ENCODE measurements around the gene DENND6B. TPM values are rescaled to one million over a fixed set of nuclear protein-coding genes. Genes with fewer than 3 reads are reported as not detected.

DENND6B gene
- total RNA-seq, 1 experiment from 2014 or later, result 14.3 TPM

GRCh38 chr22:50259302-50259701, 67.5 kb downstream of the DENND6B start:
- Histone ChIP-seq H3K36me3 (ENCODE audit: low read depth) (0 out of 2 replicates have a peak, but pooled peaks cover 3% of the 10 kb centered on the region), H3F3A (ENCODE audit: insufficient read depth, low read depth) (peaks cover 27% of the 10 kb centered on the region), H3K79me2 (ENCODE audit: low read depth) (peaks cover 23% of the 10 kb centered on the region), H3K9me2 (ENCODE audit: insufficient read depth) (no peaks in the 10 kb centered on the region), H3K27me3 (ENCODE audit: insufficient read depth, low read depth) (no peaks in the 10 kb centered on the region), H3K27ac (no peak overlapping the region), H3K4me3 (no peak overlapping the region), H3K4me2 (no peak overlapping the region), H3K9me3 (ENCODE audit: insufficient read depth, low read depth) (no peaks in the 10 kb centered on the region), H3K4me1 (replicated peaks; ENCODE audit: insufficient read depth) (peaks cover 30% of the 10 kb centered on the region), H4K20me1 (ENCODE audit: insufficient read depth) (peaks cover 3% of the 10 kb centered on the region), H2AFZ (no peak overlapping the region)
- no TSS peak for BruUV-seq (replicated peaks)
- DNase-seq, result no peak
- TF ChIP-seq CTCF (conservative IDR thresholded peaks at IDR 0.05), result no peak
- no peak for TF ChIP-seq EZH2 (IDR thresholded peaks at IDR 0.05; ENCODE audit: low read depth)
- ChIA-PET CTCF (no interaction called here), POLR2A (ENCODE audit: unreplicated experiment) (no interaction called here)
- intact Hi-C loops (cut with micrococcal nuclease; ENCODE audit: unreplicated experiment), result no loop called here

Other genes starting within 250 kb of the DENND6B start
- gene MLC1, start 241.6 kb downstream of the DENND6B start, total RNA-seq (2021), result not detected in 2 replicates
- not detected in 2 replicates for gene MOV10L1, start 237.0 kb downstream of the DENND6B start, total RNA-seq (2021)
- gene PANX2, start 156.3 kb downstream of the DENND6B start, total RNA-seq (2021), result 46.3 and 51.7 TPM in 2 replicates
- gene TRABD, start 141.1 kb downstream of the DENND6B start, total RNA-seq (2021), result 68.2 and 78.8 TPM in 2 replicates
- 27.4 and 36.2 TPM in 2 replicates for gene SELENOO, start 126.0 kb downstream of the DENND6B start, total RNA-seq (2021)
- 31.3 and 34.8 TPM in 2 replicates for gene TUBGCP6, start 82.0 kb downstream of the DENND6B start, total RNA-seq (2021)
- gene HDAC10, start 75.7 kb downstream of the DENND6B start, total RNA-seq (2021), result 80.5 and 101 TPM in 2 replicates
- gene MAPK12, start 65.3 kb downstream of the DENND6B start, total RNA-seq (2021), result 48.5 and 61.1 TPM in 2 replicates
- 5.5 and 10.0 TPM in 2 replicates for gene MAPK11, start 56.6 kb downstream of the DENND6B start, total RNA-seq (2021)
- gene PLXNB2, start 19.4 kb downstream of the DENND6B start, total RNA-seq (2021), result 250 and 260 TPM in 2 replicates
- gene PPP6R2, start 16.3 kb upstream of the DENND6B start, total RNA-seq (2021), result 49.2 and 51.2 TPM in 2 replicates
- 85.2 and 104 TPM in 2 replicates for gene SBF1, start 148.0 kb upstream of the DENND6B start, total RNA-seq (2021)
- gene ADM2, start 154.5 kb upstream of the DENND6B start, total RNA-seq (2021), result 7.2 and 10.5 TPM in 2 replicates
- 1.4 and 1.5 TPM in 2 replicates for gene MIOX, start 159.8 kb upstream of the DENND6B start, total RNA-seq (2021)
- gene LMF2, start 180.7 kb upstream of the DENND6B start, total RNA-seq (2021), result 37.3 and 52.2 TPM in 2 replicates
- gene NCAPH2, start 181.2 kb upstream of the DENND6B start, total RNA-seq (2021), result 58.8 and 62.9 TPM in 2 replicates
- gene SCO2, start 198.6 kb upstream of the DENND6B start, total RNA-seq (2021), result 3.0 and 6.1 TPM in 2 replicates
- 5.9 and 16.5 TPM in 2 replicates for gene TYMP, start 203.0 kb upstream of the DENND6B start, total RNA-seq (2021)
- gene KLHDC7B, start 218.9 kb upstream of the DENND6B start, total RNA-seq (2021), result 0.72 and 4.7 TPM in 2 replicates
- gene SYCE3, start 235.9 kb upstream of the DENND6B start, total RNA-seq (2021), result not detected in 2 replicates